Hippocampal formation (tissue), 2 donors: ENCODE measurements around the gene DCAF7.

ENCODE experiments used
- DNase-seq, 2 donors: peaks; one replicate each; lab custom pipeline; 2025; lab: John Stamatoyannopoulos, UW

DCAF7 gene

DNA sequence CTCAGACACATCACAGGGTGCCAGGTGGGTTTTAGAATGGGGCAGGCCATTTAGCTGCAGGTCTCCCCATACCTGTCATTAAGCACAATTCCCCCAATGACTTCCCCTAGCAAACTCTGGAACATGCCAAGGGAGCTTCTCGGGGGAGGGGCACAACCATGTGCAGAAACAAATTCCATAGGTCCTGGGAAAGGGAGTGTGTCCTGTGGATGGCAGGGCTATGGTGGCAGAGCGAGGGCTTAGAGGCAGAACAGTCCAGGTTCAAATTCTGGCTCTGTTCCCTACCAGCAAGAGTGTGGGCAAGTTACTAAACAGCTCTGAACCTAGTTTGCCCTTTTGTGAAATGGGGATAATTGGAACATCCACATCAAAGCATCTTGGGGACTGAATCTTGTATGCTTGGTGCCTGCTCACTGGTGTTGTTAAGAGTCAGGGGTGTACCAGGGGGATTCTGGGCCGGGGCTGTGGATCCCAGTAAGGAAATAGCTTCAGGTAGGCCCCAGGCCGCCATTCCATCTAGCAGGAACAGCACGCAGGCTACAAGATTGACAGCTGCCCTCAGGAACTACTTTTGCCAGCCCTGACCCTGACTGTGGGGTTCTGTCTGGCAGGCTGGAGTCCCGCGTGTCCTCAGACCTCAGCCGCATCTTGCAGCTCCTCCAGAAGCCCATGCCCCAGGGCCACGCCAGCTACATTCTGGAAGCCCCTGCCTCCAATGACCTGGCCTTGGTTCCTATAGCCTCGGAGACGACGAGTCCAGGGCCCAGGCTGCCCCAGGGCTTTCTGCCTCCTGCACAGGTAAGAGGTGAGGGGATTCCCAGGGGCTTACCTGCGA lies 5.6 kb upstream of the DCAF7 start:
- no peak for DNase-seq

DNA sequence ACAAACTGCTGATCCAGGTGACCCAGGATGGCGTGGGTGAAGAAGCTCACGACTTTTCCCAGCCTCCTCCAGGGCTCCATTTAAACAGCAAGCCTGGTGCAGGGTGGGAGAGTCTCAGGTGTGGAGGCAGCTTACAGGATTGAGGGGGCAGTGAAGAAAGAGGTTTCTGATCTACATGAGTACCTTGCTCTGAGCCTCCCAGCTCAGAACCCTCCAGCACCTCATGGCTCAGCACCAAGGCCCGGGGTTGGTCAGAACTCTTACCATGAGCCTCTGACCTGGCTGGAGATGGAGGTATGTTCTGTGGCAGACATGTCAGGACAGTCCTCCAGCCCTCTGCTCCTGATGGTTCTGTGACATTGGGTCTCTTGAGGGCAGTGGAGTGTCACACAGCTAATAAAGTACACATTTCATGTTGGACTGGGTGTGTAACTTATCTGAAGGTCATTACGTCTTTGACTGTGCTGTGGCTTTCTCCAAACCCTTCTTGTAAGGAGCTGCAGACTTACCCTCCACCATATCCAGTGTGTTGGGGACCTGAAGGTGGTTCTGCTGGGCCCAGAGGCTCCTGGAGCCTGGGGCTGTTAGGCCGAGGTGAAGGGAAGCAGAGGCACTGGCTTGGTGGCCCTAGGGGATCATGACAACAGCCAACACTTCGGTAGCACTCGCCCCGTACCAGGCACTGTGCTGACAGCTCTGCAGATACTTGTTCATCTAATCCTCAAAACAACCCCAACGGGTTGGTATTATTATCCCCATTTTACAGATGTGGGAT lies 3.8 kb upstream of the DCAF7 start:
- DNase-seq = no peak

DNA sequence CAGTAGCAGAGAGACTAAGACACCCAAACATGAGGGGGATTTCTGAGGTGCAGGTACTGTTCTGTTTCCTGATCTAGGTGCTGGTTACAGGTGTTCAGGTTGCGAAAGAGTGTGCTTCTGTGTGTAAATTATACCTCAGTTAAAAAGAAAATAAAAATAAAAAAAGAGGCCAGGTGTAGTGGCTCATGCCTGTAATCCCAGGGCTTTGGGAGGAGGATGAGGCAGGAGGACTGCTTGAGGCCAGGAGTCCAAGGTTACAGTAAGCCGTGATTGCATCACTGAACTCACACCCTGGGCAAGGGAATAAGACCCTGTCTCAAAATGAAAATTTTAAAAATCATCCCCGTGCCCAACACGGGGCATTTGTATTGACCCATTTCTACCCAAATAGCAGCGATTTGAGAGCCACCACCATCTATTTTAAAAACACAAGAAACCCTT lies 3.2 kb upstream of the DCAF7 start:
- DNase-seq = no peak

GRCh38 chr17:63549289-63549945 lies 860 bp upstream of the DCAF7 start:
- DNase-seq = no peak

- DNase-seq = peak in 1 of 2 donors; percentile 33
These were observed 751 bp downstream of the DCAF7 start for GRCh38 chr17:63550817-63551639.

DNA sequence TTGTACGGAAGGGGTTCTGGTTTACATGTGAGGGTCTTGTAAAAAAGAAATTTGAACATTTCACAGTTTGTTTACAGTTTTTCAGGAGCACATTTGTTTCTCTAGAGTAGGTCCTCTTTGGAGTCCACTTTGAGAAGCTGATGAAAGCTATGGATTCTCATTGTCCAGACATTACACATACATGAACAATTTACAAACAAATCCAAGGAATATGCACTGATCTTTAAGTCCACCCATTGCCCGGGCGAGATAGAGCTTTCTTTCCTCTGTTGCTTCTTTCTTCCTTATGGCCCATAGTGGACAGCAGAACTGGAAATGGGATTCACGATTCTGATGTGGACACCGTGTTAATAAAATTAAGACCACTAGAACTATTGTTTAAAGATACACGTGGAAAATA lies 1.9 kb downstream of the DCAF7 start:
- DNase-seq = no peak

GRCh38 chr17:63555500-63556156 lies 5.4 kb downstream of the DCAF7 start:
- no peak for DNase-seq

- no peak for DNase-seq
These were observed 7.1 kb downstream of the DCAF7 start for GRCh38 chr17:63557416-63557815.

DNA sequence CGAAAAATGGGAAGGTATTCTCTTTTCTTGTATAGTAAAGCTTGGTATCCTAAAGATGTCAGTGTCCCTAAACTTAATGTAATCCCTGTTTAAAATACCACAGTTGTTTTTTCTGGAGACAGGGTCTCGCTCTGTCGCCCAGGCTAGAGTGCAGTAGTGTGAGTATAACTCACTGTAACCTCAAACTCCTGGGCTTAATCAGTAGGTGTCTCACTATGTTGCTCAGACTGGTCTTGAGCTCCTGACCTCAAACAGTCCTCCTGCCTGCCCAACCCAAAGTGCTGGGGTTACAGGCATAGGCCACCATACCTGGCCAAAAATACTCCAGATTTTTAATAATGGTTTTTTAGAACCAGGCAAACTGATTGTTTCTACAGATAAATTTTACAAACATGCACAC lies 8.2 kb downstream of the DCAF7 start:
- no peak for DNase-seq

DNA sequence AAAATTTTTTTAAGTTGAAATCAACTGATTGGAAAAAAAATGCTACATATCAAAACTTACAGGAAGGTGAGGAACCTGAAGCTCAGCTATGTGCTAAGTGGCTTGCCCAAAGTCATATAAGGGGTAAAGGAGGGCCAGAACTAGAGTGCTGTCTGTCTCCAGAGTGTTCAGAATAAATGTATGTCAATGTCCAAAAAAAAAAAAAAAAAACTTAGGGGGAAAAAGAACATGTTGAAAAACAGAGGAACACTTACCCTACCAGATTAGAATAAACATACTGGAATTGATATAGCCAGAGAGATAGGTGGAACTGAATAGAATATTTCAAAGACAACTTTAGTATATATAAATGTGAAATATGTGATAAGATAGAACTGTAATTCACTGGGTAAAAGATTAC lies 11.5 kb downstream of the DCAF7 start:
- DNase-seq = no peak

DNA sequence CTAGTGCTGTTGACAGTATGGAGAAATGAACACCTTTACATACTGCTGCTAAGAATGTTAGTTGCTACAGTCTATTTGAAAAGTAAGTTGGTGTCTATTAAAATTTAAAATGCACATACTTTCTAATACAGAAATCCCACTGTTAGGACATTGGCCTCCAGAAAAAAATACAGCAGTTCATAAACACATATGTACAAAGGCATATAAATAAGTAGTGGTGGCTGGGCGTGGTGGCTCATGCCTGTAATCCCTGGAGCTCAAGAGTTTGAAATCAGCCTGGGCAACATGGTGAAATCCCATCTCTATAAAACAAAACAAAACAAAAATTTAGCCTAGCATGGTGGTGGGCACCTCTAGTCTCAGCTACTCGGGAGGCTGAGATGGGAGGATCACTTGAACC lies 13.1 kb downstream of the DCAF7 start:
- DNase-seq = no peak

GRCh38 chr17:63564562-63564961 lies 14.3 kb downstream of the DCAF7 start:
- no peak for DNase-seq

GRCh38 chr17:63567229-63567628 lies 17.0 kb downstream of the DCAF7 start:
- DNase-seq = no peak

- no peak for DNase-seq
These were observed 18.3 kb downstream of the DCAF7 start for GRCh38 chr17:63568563-63568962.

DNA sequence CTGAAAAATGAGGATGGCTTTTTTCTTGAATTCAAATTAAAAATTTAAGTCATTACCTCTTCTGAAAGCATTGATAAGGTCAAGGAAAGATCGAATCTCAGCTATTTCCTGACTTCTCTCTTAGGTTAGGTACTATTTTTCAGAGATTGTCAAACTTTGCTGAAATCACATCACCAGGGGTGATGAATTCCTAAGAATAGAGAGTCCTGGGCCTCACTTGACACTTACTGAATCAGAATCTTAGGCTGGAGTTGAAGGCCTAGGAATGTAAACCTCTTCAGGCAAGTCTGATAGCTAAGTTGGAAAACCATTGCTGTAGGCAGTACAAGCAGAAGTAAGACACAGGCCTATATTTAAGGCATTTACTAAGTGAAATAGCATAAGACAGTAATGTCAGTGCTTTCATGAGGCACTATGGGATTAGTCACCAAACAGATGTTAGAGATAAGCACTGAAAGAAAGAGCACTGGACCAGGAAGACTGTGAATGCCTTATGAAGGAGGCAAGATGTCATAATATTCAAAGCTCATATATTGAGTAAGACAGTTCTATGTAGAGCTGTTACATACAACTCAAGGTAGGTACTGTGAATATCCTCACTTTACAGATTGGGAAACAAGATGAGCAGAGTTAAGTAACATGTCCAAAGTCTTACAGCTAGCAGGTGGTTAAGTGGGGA lies 21.5 kb downstream of the DCAF7 start:
- no peak for DNase-seq

GRCh38 chr17:63573634-63574033 lies 23.4 kb downstream of the DCAF7 start:
- no peak for DNase-seq

DNA sequence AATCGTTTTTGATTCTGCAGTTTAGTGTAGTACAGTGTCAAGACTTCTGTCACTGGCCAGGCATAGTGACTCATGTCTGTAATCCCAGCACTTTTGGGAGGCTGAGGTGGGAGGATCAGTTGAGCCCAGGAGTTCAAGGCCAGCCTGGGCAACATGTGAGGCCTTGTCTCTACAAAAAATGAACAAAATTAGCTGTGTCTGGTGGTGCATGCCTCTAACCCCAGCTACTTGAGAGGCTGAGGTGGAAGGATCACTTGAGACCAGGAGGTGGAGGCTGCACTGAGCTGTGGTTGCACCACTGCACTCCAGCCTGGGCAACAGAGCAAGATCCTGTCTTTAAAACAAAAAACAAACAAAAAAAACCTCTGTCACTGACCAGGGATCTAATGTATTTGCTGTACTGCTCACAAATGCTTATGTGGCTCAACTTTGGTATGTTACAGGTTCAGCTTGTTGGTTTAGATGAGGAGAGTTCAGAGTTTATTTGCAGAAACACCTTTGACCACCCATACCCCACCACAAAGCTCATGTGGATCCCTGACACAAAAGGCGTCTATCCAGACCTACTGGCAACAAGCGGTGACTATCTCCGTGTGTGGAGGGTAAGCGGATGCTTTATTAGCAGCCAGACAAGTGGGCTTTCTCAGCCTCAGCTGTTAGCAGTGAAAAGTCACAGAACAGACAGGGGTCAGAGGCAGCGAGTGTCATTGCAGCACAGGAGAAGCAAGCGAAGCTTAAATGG lies 27.9 kb downstream of the DCAF7 start:
- DNase-seq = no peak

- no peak for DNase-seq
These were observed 28.5 kb downstream of the DCAF7 start for GRCh38 chr17:63578769-63579111.

GRCh38 chr17:63579633-63580032 lies 29.4 kb downstream of the DCAF7 start:
- no peak for DNase-seq

GRCh38 chr17:63587770-63588169 lies 37.5 kb downstream of the DCAF7 start:
- DNase-seq = no peak
